K562 (cell line): ENCODE measurements around the gene MACROD2. TPM values are rescaled to one million over a fixed set of nuclear protein-coding genes. Genes with fewer than 3 reads are reported as not detected.

Experiments
- ATAC-seq: fragments of 200-7000 bp; cut with Tn5 transposase; 3 replicates; pipeline ENCODE4 v1.9.1; 2020; ENCODE audit warnings: moderate library complexity
- BruUV-seq: library from RNA; stranded (reverse); fragments of 400-500 nt; replicated peaks from 2 replicates; lab custom pipeline; 2021; lab: Mats Ljungman, UMichigan
- CTCF ChIA-PET: fragments of 300-600 bp; formaldehyde crosslinking; extraction: SDS; loops from one replicate; lab custom pipeline; 2021; ENCODE audit warnings: low intra/inter-chr PET ratio; lab: Yijun Ruan, JAX
- POLR2A ChIA-PET: fragments of 300-600, 350-650 bp; sonication (Branson Sonifier 250); formaldehyde crosslinking; extraction: SDS; loops from one replicate; lab custom pipeline; 2021; ENCODE audit warnings: antibody characterized with exemption, inconsistent platforms; lab: Yijun Ruan, JAX
- DNase-seq, 4 experiments: peaks; one replicate each; pipeline versions ENCODE4 v3.0.0 to v3.0.0-alpha.2; 2011 to 2018; ENCODE audit warnings: low spot score in 3 of 4, mixed read lengths in 3 of 4; ENCODE audit errors: extremely low read depth in 1 of 4
- FAIRE-seq: peaks from 2 replicates; lab custom pipeline; 2011; peaks lifted over from hg19 to GRCh38; lab: Jason Lieb, UNC
- H2AFZ ChIP-seq: 2 replicates; pipeline ENCODE4 v1.6.0; 2011; ENCODE audit warnings: low read depth, low read length, control low read depth, inconsistent platforms
- H3K27ac ChIP-seq: fragments of 200-600 bp; 3 replicates; pipeline ENCODE4 v1.8.0; 2011; ENCODE audit warnings: low read depth, mild to moderate bottlenecking, control low read depth, inconsistent platforms, low read length, moderate library complexity, mixed read lengths; ENCODE audit errors: extremely low read depth
- H3K27me3 ChIP-seq, 2 experiments: fragments of 300-600 bp in 1 of 2; 2 replicates in 1 of 2; 3 replicates in 1 of 2; pipeline versions ENCODE4 v1.6.0 to v1.8.0; 2011; ENCODE audit warnings: inconsistent platforms in 2 of 2, low read length in 2 of 2, mild to moderate bottlenecking in 1 of 2, mixed read lengths in 1 of 2, moderate library complexity in 1 of 2; ENCODE audit not compliant: control insufficient read depth in 2 of 2, insufficient read depth in 2 of 2
- H3K36me3 ChIP-seq: fragments of 300-600 bp; 3 replicates; pipeline ENCODE4 v1.8.0; 2011; ENCODE audit warnings: mild to moderate bottlenecking, low read length, inconsistent platforms; ENCODE audit not compliant: control insufficient read depth, insufficient read depth
- H3K4me1 ChIP-seq, 2 experiments: fragments of 200-600 bp in 1 of 2; replicated peaks in 1 of 2; 2 replicates in 1 of 2; 3 replicates in 1 of 2; pipeline versions ENCODE4 v1.5.1 to v1.8.0; 2011; ENCODE audit warnings: inconsistent platforms in 2 of 2, low read length in 2 of 2, mild to moderate bottlenecking in 1 of 2, mixed read lengths in 1 of 2, moderate library complexity in 1 of 2; ENCODE audit not compliant: control insufficient read depth in 2 of 2, insufficient read depth in 2 of 2
- H3K4me2 ChIP-seq: 2 replicates; pipeline ENCODE4 v1.6.1; 2011; ENCODE audit warnings: low read length, control low read depth, inconsistent platforms, mixed read lengths; ENCODE audit not compliant: insufficient read depth
- H3K4me3 ChIP-seq: fragments of 200-600 bp; sonication (generic), shearing (Covaris generic); 2 replicates; pipeline ENCODE4 v1.5.1; 2016; ENCODE audit warnings: control low read depth, inconsistent platforms
- H3K79me2 ChIP-seq: fragments of 200-600 bp; 3 replicates; pipeline ENCODE4 v1.8.0; 2011; ENCODE audit warnings: low read length, inconsistent platforms; ENCODE audit not compliant: control insufficient read depth, insufficient read depth
- H3K9ac ChIP-seq, 2 experiments: 2 replicates each; pipeline versions ENCODE4 v1.6.0 to v1.6.1; 2011; ENCODE audit warnings: low read depth in 2 of 2, low read length in 2 of 2, control low read depth in 1 of 2, inconsistent platforms in 1 of 2, mild to moderate bottlenecking in 1 of 2, mixed read lengths in 1 of 2; ENCODE audit not compliant: insufficient read depth in 1 of 2
- H3K9me1 ChIP-seq: one replicate; pipeline ENCODE4 v1.6.0; 2011; ENCODE audit warnings: inconsistent platforms, mild to moderate bottlenecking, low read length, moderate library complexity; ENCODE audit not compliant: control insufficient read depth, insufficient read depth
- H3K9me3 ChIP-seq: replicated peaks from 2 replicates; pipeline ENCODE4 v1.5.1; 2011; ENCODE audit warnings: low read depth, low read length, inconsistent platforms; ENCODE audit not compliant: control insufficient read depth, insufficient read depth
- H4K20me1 ChIP-seq: replicated peaks from 2 replicates; pipeline ENCODE4 v1.6.1; 2011; ENCODE audit warnings: low read length, inconsistent platforms, mixed read lengths; ENCODE audit not compliant: control insufficient read depth, insufficient read depth
- CBX2 ChIP-seq: fragments of 200-600 bp; sonication (generic); IDR thresholded peaks from one replicate; pipeline ENCODE4 v1.6.1; 2012; ENCODE audit warnings: mild to moderate bottlenecking, low read length, inconsistent platforms; ENCODE audit not compliant: insufficient read depth, poor library complexity, severe bottlenecking
- EP300 ChIP-seq: IDR thresholded peaks from 2 replicates; pipeline ENCODE4 v1.6.1; 2012; ENCODE audit warnings: low read length, improper control_type of control experiment
- FOXP1 ChIP-seq: sonication (generic); formaldehyde crosslinking; IDR thresholded peaks from 2 replicates; pipeline ENCODE4 v1.8.0; 2022; ENCODE audit warnings: mild to moderate bottlenecking, missing genetic modification reagents
- HDGF ChIP-seq: fragments of 450-650 bp; IDR thresholded peaks from 2 replicates; pipeline ENCODE4 v1.6.1; 2016
- HEY1 ChIP-seq: fragments of 250-450 bp; sonication (Bioruptor Pico); IDR thresholded peaks from 2 replicates; pipeline ENCODE4 v1.5.0; 2020; ENCODE audit warnings: mild to moderate bottlenecking, moderate library complexity, borderline replicate concordance
- MLX ChIP-seq, 2 experiments: fragments of 450-650 bp in 1 of 2; sonication (generic) in 1 of 2; formaldehyde crosslinking; conservative IDR thresholded peaks; 2 replicates each; pipeline versions ENCODE4 v1.4.0 to v1.8.1; 2020 to 2022; ENCODE audit warnings: mild to moderate bottlenecking in 1 of 2, missing genetic modification reagents in 1 of 2
- MYC ChIP-seq, 2 experiments: fragments of 250-450 bp in 1 of 2; sonication (Bioruptor Pico) in 1 of 2; IDR thresholded peaks; 2 replicates each; pipeline versions ENCODE4 v1.5.1 to v1.6.1; 2012 to 2021; ENCODE audit warnings: low read depth in 2 of 2, borderline replicate concordance in 1 of 2, improper control_type of control experiment in 1 of 2, low read length in 1 of 2, mild to moderate bottlenecking in 1 of 2, moderate library complexity in 1 of 2
- NR2C1 ChIP-seq, 2 experiments: fragments of 450-650 bp; IDR thresholded peaks; 2 replicates each; pipeline ENCODE4 v1.6.1; 2017; ENCODE audit warnings: mild to moderate bottlenecking in 2 of 2, antibody characterized with exemption in 1 of 2, inconsistent platforms in 1 of 2, missing compliant biosample characterization in 1 of 2, missing genetic modification characterization in 1 of 2
- PKNOX1 ChIP-seq: fragments of 450-650 bp; IDR thresholded peaks from 2 replicates; pipeline ENCODE4 v1.6.1; 2016
- POLR3G ChIP-seq: IDR thresholded peaks from 2 replicates; pipeline ENCODE4 v1.6.1; 2011; ENCODE audit not compliant: insufficient read length, insufficient replicate concordance; ENCODE audit errors: extremely low read depth
- PRDM10 ChIP-seq: fragments of 450-650 bp; IDR thresholded peaks from 2 replicates; pipeline ENCODE4 v1.6.1; 2018; ENCODE audit not compliant: partially characterized antibody
- PREB ChIP-seq: sonication (generic); formaldehyde crosslinking; IDR thresholded peaks from 2 replicates; pipeline ENCODE4 v1.8.1; 2023; ENCODE audit warnings: mild to moderate bottlenecking, missing genetic modification reagents
- SAFB2 ChIP-seq: fragments of 200-400 bp; formaldehyde crosslinking; IDR thresholded peaks from 2 replicates; pipeline ENCODE4 v1.6.1; 2018; ENCODE audit warnings: borderline replicate concordance, low read length, low read depth, moderate library complexity; ENCODE audit not compliant: severe bottlenecking
- SMARCA4 ChIP-seq: fragments of 450-650 bp; IDR thresholded peaks from 2 replicates; pipeline ENCODE4 v1.6.1; 2016
- TCFL5 ChIP-seq: fragments of 250-450 bp; sonication (Bioruptor Pico); conservative IDR thresholded peaks from 2 replicates; pipeline ENCODE4 v1.6.1; 2021; ENCODE audit warnings: mild to moderate bottlenecking, moderate library complexity, matching md5 sums
- ZNF143 ChIP-seq: sonication (generic); formaldehyde crosslinking; IDR thresholded peaks from 2 replicates; pipeline ENCODE4 v1.9.0; 2022; ENCODE audit warnings: mild to moderate bottlenecking, missing genetic modification reagents
- ZNF253 ChIP-seq: fragments of 250-450 bp; sonication (Bioruptor Pico); conservative IDR thresholded peaks from 2 replicates; pipeline ENCODE4 v1.6.1; 2021; ENCODE audit warnings: mild to moderate bottlenecking
- WGBS: fragments of 100-300 bp; shearing (Covaris generic); methylation state at CpG from one replicate; pipeline ENCODE4 v1.1.6; 2016; ENCODE audit warnings: low coverage, mixed read lengths; ENCODE audit not compliant: insufficient coverage; ENCODE audit errors: missing lambda C conversion rate; 5-methylcytosine and 5-hydroxymethylcytosine counted together
- in situ Hi-C: fragments of 300-500 bp; cut with MboI; formaldehyde crosslinking; loops from 4 replicates; pipeline ENCODE4 v1.15.0; 2018; ENCODE audit warnings: inconsistent platforms, mixed read lengths
- intact Hi-C: fragments of 100-400 bp; cut with micrococcal nuclease; formaldehyde crosslinking; loops from 2 replicates; pipeline ENCODE4 v1.14.2; 2022
- polyA plus RNA-seq, 8 experiments: library from polyadenylated mRNA; depleted of rRNA in 4 of 8; stranded (reverse) in 5 of 8; unstranded in 3 of 8; fragments of >200 nt; fragmentation: Nextera tagmentation in 2 of 8; fragmentation: Illumina TruSeq in 1 of 8; extraction: Ambion mirVana in 2 of 8; extraction: Trizol in 1 of 8; gene quantifications; 2 replicates each; pipeline versions ENCODE4 v1.2.1 to v1.2.3, GENCODE V29; 2011 to 2014; ENCODE audit warnings: inconsistent platforms in 1 of 8, missing spikeins in 1 of 8
- total RNA-seq, 7 experiments: library from RNA; depleted of rRNA in 6 of 7; stranded (reverse); fragments of >200 nt in 6 of 7; fragmentation: Illumina TruSeq in 2 of 7; extraction: Trizol in 2 of 7; gene quantifications; 2 replicates each; pipeline versions ENCODE4 v1.2.1 to v1.2.3, GENCODE V29; 2011 to 2021; ENCODE audit warnings: low replicate concordance in 1 of 7

MACROD2 gene
- total and polyA plus RNA-seq, 9 of the 15 experiments (the other 6 are each of a cell fraction or from before 2014, with no cell fraction given), result not detected

GRCh38 chr20:15616626-15617025, 1621.3 kb downstream of the MACROD2 start:
- WGBS, result 0% methylated on average over 1 of the region's 1 CpG
- intact Hi-C loops (no loop called here), in situ Hi-C loops (no loop called here)
- ATAC-seq (no peak), DNase-seq (no peak), FAIRE-seq (no peak)
- H3K9ac ChIP-seq, result no peak overlapping the region
- no peaks in the 10 kb centered on the region for H3K9me1 ChIP-seq
- no peak overlapping the region for H3K27ac ChIP-seq
- H3K27me3 ChIP-seq, result no peaks in the 10 kb centered on the region
- H3K4me3 ChIP-seq, result no peak overlapping the region
- H2AFZ ChIP-seq, result no peak overlapping the region
- H3K4me2 ChIP-seq, result no peak overlapping the region
- BruUV-seq, result no TSS peak
- ChIA-PET POLR2A (interaction anchor here (0.7 kb wide), 1 partner anchor 20 kb away, joined by 3 read pairs; no protein-coding TSS in a partner anchor), CTCF (no interaction called here)
- no peaks in the 10 kb centered on the region for H3K36me3 ChIP-seq
- no peaks in the 10 kb centered on the region for H3K4me1 ChIP-seq
- no peaks in the 10 kb centered on the region for H3K79me2 ChIP-seq
- no peaks in the 10 kb centered on the region for H3K9me3 ChIP-seq
- H4K20me1 ChIP-seq, result no peaks in the 10 kb centered on the region
- TF ChIP-seq HDGF, result no peak
- no peak for TF ChIP-seq PKNOX1
- no peak for TF ChIP-seq CBX2
- no peak for TF ChIP-seq PREB (CRISPR knock-in tag)
- no peak for TF ChIP-seq HEY1 (CRISPR knock-in tag)
- TF ChIP-seq ZNF253, result no peak
- TF ChIP-seq NR2C1 (IDR thresholded peaks at IDR 0.05), result no peak
- TF ChIP-seq NR2C1 (tag; IDR thresholded peaks at IDR 0.05), result no peak
- TF ChIP-seq MLX (CRISPR knock-in tag; conservative IDR thresholded peaks at IDR 0.05), result no peak
- no peak for TF ChIP-seq POLR3G
- no peak for TF ChIP-seq SMARCA4
- TF ChIP-seq PRDM10, result no peak
- TF ChIP-seq TCFL5 (CRISPR knock-in tag), result no peak
- no peak for TF ChIP-seq ZNF143 (CRISPR knock-in tag)
- no peak for TF ChIP-seq MYC (IDR thresholded peaks at IDR 0.05; ENCODE audit: low read depth, low read length)
- no peak for TF ChIP-seq MYC (CRISPR knock-in tag; IDR thresholded peaks at IDR 0.05; ENCODE audit: borderline replicate concordance, low read depth)
- TF ChIP-seq FOXP1 (CRISPR knock-in tag), result no peak
- TF ChIP-seq EP300, result no peak
- no peak for TF ChIP-seq SAFB2
